ENCODE data around the gene RCOR1.
"Not testable (repeated sequence)": the region's sequence is repeated elsewhere in the genome, so short reads cannot be mapped to it uniquely, and the experiment has no call there.

DNA sequence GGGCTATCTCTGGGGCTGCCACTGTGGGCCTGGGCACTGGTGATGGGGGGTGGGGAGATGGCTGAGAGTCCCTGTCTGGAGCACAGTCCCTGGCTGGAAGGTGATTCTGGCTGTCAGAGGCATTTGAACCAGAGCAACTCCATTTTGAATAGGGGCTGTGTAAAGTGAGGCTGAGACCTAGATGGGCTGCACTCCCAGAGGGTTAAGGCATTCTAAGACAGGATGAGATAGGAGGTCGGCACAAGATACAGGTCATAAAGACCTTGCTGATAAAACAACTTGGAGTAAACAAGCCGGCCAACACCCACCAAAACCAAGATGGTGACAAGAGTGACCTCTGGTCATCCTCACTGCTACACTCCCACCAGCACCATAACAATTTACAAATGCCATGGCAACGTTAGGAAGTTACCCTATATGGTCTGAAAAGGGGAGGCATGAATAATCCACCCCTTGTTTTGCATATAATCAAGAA lies 41.5 kb upstream of the RCOR1 start:
- TF ChIP-seq CTCF (IDR thresholded peaks at IDR 0.05; ENCODE audit: low read depth, low read length); EZH2phosphoT487 (IDR thresholded peaks at IDR 0.05; ENCODE audit: low read depth): not testable (repeated sequence)

Data from OCI-LY3 (cell line).